AG09319 (cell line): ENCODE data around the gene HOXB7.

Source experiments
- DNase-seq: peaks from one replicate; pipeline ENCODE4 v3.0.0-alpha.2; 2010; ENCODE audit warnings: low read depth; ENCODE audit errors: extremely low read depth
- CTCF ChIP-seq: IDR thresholded peaks from 2 replicates; pipeline ENCODE4 v1.5.1; 2011; ENCODE audit warnings: low read depth, mild to moderate bottlenecking, inconsistent platforms, low read length, moderate library complexity

The HOXB7 gene

DNA sequence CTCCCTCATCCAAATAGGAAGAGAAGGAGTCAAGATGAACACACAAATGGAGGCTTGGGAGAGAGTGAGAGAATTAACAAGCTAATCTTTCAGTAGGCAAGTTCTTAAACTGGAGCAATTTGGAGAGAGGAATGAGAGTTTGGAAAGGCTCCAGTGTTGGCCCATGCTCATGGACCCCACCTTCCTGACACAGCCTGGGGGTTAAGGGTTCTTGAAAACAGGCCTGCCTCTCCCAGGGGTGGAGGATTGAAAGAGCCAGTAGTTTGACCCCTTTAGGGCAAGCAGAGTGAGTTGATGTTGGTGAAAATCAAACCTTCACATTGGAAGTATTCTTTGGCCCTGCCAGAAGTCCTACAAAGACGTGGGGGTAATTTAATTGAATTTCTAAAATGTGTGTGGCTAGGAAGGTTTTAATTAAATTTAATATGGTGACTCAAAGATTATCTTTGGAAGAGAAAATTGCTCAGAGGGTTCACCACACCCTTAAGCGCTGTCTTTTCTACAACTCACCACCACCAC, 26.5 kb downstream of the HOXB7 start:
- no peak for TF ChIP-seq CTCF
- DNase-seq = no peak

DNA sequence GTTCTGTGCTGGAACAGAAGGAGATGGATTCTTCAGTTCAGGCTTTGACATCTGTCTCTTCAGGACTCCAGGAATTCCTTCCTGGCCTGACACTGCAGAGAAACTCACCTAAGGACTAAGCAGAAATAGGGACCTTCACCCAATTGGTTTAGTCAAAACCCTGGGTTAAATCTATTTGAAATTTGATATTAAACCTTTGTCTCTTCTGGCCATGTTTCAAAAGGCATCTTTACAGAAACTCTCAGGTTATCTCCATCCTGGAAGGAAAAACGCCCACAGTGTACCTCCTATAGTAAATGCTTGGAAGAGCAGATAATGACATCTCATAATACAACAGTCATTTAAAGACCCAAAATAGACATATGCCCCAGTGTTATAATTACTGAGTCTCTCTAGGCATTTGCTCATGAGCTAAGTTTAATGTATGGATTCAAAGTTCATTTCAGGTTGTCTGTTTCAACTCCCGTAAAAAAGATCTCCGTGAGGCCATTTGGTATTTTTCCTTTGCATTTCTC, 27.1 kb downstream of the HOXB7 start:
- DNase-seq = no peak
- TF ChIP-seq CTCF = no peak

GRCh38 chr17:48582750-48583069, 28.1 kb downstream of the HOXB7 start:
- TF ChIP-seq CTCF = no peak
- no peak for DNase-seq

- no peak for DNase-seq
- no peak for TF ChIP-seq CTCF
These were observed 30.9 kb downstream of the HOXB7 start for GRCh38 chr17:48579760-48580554.

- DNase-seq = no peak
- no peak for TF ChIP-seq CTCF
These were observed 31.4 kb downstream of the HOXB7 start for GRCh38 chr17:48579471-48579759.

- no peak for DNase-seq
- no peak for TF ChIP-seq CTCF
These were observed 32.0 kb downstream of the HOXB7 start for GRCh38 chr17:48578616-48579470.

DNA sequence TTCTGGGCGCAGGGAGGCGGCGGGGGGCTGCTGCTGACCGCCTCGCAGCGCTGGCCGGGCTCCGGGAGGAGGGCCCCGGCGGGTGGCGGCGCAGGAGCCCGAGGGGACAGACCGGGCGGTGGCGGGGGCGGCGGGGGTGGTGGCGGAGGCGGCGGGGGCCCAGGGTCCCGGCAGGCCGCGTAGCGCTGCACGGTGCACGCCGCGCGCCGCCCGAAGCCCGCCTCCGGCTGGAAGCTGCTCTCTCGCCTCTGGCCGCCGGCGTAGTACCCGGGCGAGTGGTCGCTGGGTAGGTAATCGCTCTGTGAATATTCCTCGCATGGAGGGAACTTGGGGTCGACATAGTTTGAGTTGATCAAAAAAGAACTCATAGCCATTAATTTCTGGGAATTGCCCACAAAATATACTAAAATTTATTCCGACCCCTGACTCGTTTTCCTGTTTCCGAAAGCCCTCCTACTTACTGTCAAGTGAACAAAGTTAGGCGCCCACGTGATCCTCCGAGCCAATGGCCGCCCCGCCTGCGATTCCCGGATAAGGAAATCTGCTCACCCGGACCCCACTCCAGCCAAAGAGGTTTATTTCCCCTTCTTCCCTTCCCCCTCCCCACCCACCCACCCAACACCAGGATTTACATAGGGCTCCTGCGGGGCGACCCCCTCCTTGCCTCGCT, 32.7 kb downstream of the HOXB7 start, which contains the start of gene HOXB4:
Gene HOXB4, minus strand, starts transcription at position 405 of the 670 bp plus-strand sequence. Its CDS starts 31 bp downstream, at position 374.
- DNase-seq = no peak
- TF ChIP-seq CTCF = no peak
